DND-41 (cell line): ENCODE measurements around the gene SOD3.

Experiments
- EZH2 ChIP-seq: IDR thresholded peaks from 3 replicates; pipeline ENCODE4 v1.6.1; 2012; ENCODE audit warnings: borderline replicate concordance, low read depth, mild to moderate bottlenecking, moderate library complexity, low read length, inconsistent platforms; ENCODE audit not compliant: severe bottlenecking
- TF ChIP-seq, protein P1 (sequence below): IDR thresholded peaks from 2 replicates; pipeline ENCODE4 v1.5.1; 2012; ENCODE audit warnings: borderline replicate concordance, low read length, moderate library complexity, mild to moderate bottlenecking; ENCODE audit not compliant: poor library complexity, severe bottlenecking; ENCODE audit errors: extremely low read depth

DNA sequence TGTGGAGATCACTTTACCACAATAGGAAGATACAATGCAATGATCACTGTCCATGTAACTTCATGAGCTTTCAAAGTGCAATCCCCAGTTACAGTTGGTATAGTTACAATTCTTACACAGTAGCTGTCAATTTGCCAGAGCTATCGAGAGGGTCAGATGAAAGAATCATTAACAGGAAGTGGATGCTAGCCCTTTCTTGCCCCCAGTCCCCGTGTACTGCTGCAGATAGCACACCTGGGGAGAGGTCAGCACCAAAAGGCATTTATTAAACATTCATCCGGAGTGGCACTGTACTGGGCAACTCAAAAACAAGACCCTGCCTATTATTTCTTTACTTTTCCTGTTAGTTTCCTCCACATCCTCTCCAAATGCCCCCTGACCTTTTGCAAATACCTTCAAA, 47.7 kb downstream of the SOD3 start:
- TF ChIP-seq, protein P1, sequence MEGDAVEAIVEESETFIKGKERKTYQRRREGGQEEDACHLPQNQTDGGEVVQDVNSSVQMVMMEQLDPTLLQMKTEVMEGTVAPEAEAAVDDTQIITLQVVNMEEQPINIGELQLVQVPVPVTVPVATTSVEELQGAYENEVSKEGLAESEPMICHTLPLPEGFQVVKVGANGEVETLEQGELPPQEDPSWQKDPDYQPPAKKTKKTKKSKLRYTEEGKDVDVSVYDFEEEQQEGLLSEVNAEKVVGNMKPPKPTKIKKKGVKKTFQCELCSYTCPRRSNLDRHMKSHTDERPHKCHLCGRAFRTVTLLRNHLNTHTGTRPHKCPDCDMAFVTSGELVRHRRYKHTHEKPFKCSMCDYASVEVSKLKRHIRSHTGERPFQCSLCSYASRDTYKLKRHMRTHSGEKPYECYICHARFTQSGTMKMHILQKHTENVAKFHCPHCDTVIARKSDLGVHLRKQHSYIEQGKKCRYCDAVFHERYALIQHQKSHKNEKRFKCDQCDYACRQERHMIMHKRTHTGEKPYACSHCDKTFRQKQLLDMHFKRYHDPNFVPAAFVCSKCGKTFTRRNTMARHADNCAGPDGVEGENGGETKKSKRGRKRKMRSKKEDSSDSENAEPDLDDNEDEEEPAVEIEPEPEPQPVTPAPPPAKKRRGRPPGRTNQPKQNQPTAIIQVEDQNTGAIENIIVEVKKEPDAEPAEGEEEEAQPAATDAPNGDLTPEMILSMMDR = no peak
- no peak for TF ChIP-seq EZH2
